ENCODE measurements around the gene ZNF428.
"Not testable (repeated sequence)": the region's sequence is repeated elsewhere in the genome, so short reads cannot be mapped to it uniquely, and the experiment has no call there.

ZNF428 gene

GRCh38 chr19:43649514-43649913 lies 30.1 kb upstream of the ZNF428 start:
- Mint-ChIP-seq H3K27me3 (peaks cover 36% of the 10 kb centered on the region), H3K4me1 (peaks cover 5% of the 10 kb centered on the region), H3K36me3 (no peaks in the 10 kb centered on the region), H3K4me3 (no peak overlapping the region), H3K27ac (no peak overlapping the region), H3K9me3 (no peaks in the 10 kb centered on the region)
- ATAC-seq = no peak

- peaks cover 5% of the 10 kb centered on the region for H3K4me1 Mint-ChIP-seq
- H3K27ac Mint-ChIP-seq = no peak overlapping the region
- no peak overlapping the region for H3K4me3 Mint-ChIP-seq
- H3K36me3 Mint-ChIP-seq = no peaks in the 10 kb centered on the region
- no peaks in the 10 kb centered on the region for H3K9me3 Mint-ChIP-seq
- H3K27me3 Mint-ChIP-seq = peaks cover 36% of the 10 kb centered on the region
- ATAC-seq = no peak
These were observed 29.2 kb upstream of the ZNF428 start for GRCh38 chr19:43648633-43649032.

- H3K9me3 Mint-ChIP-seq = no peaks in the 10 kb centered on the region
- no peak overlapping the region for H3K4me3 Mint-ChIP-seq
- no peak overlapping the region for H3K27ac Mint-ChIP-seq
- no peaks in the 10 kb centered on the region for H3K36me3 Mint-ChIP-seq
- H3K27me3 Mint-ChIP-seq = peaks cover 48% of the 10 kb centered on the region
- ATAC-seq = no peak
- peaks cover 2% of the 10 kb centered on the region for H3K4me1 Mint-ChIP-seq
These were observed 24.8 kb upstream of the ZNF428 start for GRCh38 chr19:43644181-43644580.

- Mint-ChIP-seq H3K9me3 (no peaks in the 10 kb centered on the region), H3K27me3 (peaks cover 48% of the 10 kb centered on the region), H3K27ac (no peak overlapping the region), H3K36me3 (no peaks in the 10 kb centered on the region), H3K4me1 (peaks cover 11% of the 10 kb centered on the region), H3K4me3 (no peak overlapping the region)
- no peak for ATAC-seq
These were observed 23.9 kb upstream of the ZNF428 start for GRCh38 chr19:43643326-43643725.

GRCh38 chr19:43642531-43642930 lies 23.1 kb upstream of the ZNF428 start:
- H3K9me3 Mint-ChIP-seq = no peaks in the 10 kb centered on the region
- ATAC-seq = no peak
- H3K27me3 Mint-ChIP-seq = peaks cover 48% of the 10 kb centered on the region
- peaks cover 15% of the 10 kb centered on the region for H3K4me1 Mint-ChIP-seq
- no peaks in the 10 kb centered on the region for H3K36me3 Mint-ChIP-seq
- no peak overlapping the region for H3K4me3 Mint-ChIP-seq
- no peak overlapping the region for H3K27ac Mint-ChIP-seq

- no peaks in the 10 kb centered on the region for H3K9me3 Mint-ChIP-seq
- peak overlapping the region; percentile 19 for H3K4me3 Mint-ChIP-seq
- peaks cover 15% of the 10 kb centered on the region for H3K4me1 Mint-ChIP-seq
- no peak for ATAC-seq
- H3K36me3 Mint-ChIP-seq = no peaks in the 10 kb centered on the region
- H3K27me3 Mint-ChIP-seq = peaks cover 51% of the 10 kb centered on the region
- no peak overlapping the region for H3K27ac Mint-ChIP-seq
These were observed 21.9 kb upstream of the ZNF428 start for GRCh38 chr19:43641333-43641732.

GRCh38 chr19:43640424-43640757 lies 21.0 kb upstream of the ZNF428 start:
- Mint-ChIP-seq H3K27ac (no peak overlapping the region), H3K36me3 (no peaks in the 10 kb centered on the region), H3K4me3 (peak overlapping the region; percentile 61), H3K9me3 (no peaks in the 10 kb centered on the region), H3K4me1 (peaks cover 17% of the 10 kb centered on the region), H3K27me3 (peaks cover 61% of the 10 kb centered on the region)
- no peak for ATAC-seq

GRCh38 chr19:43639519-43640423 lies 20.3 kb upstream of the ZNF428 start, which contains the start of gene CADM4:
Gene CADM4 (minus strand): TSS chr19:43639850. CDS start chr19:43639790, 60 bp downstream.
- peak within 1 kb of the TSS; percentile 77 for H3K4me3 Mint-ChIP-seq
- no peaks in the 10 kb centered on the region for H3K9me3 Mint-ChIP-seq
- peak; percentile 76 for ATAC-seq
- H3K4me1 Mint-ChIP-seq = peaks cover 23% of the 10 kb centered on the region
- peak within 1 kb of the TSS; percentile 23 for H3K27ac Mint-ChIP-seq
- H3K36me3 Mint-ChIP-seq = no peaks in the 10 kb centered on the region
- H3K27me3 Mint-ChIP-seq = peaks cover 67% of the 10 kb centered on the region

GRCh38 chr19:43638995-43639518 lies 19.6 kb upstream of the ZNF428 start:
- peak overlapping the region; percentile 23 for H3K27ac Mint-ChIP-seq

GRCh38 chr19:43638214-43638994 lies 19.0 kb upstream of the ZNF428 start:
- H3K27ac Mint-ChIP-seq = peak overlapping the region; percentile 23
- H3K9me3 Mint-ChIP-seq = no peaks in the 10 kb centered on the region
- peak overlapping the region; percentile 77 for H3K4me3 Mint-ChIP-seq
- H3K4me1 Mint-ChIP-seq = peaks cover 23% of the 10 kb centered on the region
- H3K27me3 Mint-ChIP-seq = peaks cover 75% of the 10 kb centered on the region
- H3K36me3 Mint-ChIP-seq = no peaks in the 10 kb centered on the region
- ATAC-seq = peak; percentile 64

More at GRCh38 chr19:43638995-43639518, 19.6 kb upstream of the ZNF428 start:
- no peaks in the 10 kb centered on the region for H3K9me3 Mint-ChIP-seq
- H3K4me3 Mint-ChIP-seq = peak overlapping the region; percentile 77
- peak; percentile 24 for ATAC-seq
- H3K27me3 Mint-ChIP-seq = peaks cover 70% of the 10 kb centered on the region
- H3K36me3 Mint-ChIP-seq = no peaks in the 10 kb centered on the region
- H3K4me1 Mint-ChIP-seq = peaks cover 23% of the 10 kb centered on the region

GRCh38 chr19:43636121-43636683 lies 16.8 kb upstream of the ZNF428 start:
- Mint-ChIP-seq H3K4me3 (no peak overlapping the region), H3K27me3 (peaks cover 81% of the 10 kb centered on the region), H3K27ac (no peak overlapping the region), H3K4me1 (peaks cover 23% of the 10 kb centered on the region), H3K36me3 (no peaks in the 10 kb centered on the region), H3K9me3 (no peaks in the 10 kb centered on the region)
- ATAC-seq = no peak

GRCh38 chr19:43635561-43635940 lies 16.1 kb upstream of the ZNF428 start:
- peaks cover 23% of the 10 kb centered on the region for H3K4me1 Mint-ChIP-seq
- not testable (repeated sequence) for H3K9me3 Mint-ChIP-seq, ATAC-seq, H3K4me3 Mint-ChIP-seq, H3K27ac Mint-ChIP-seq, H3K36me3 Mint-ChIP-seq
- peaks cover 75% of the 10 kb centered on the region for H3K27me3 Mint-ChIP-seq

GRCh38 chr19:43634872-43635560 lies 15.6 kb upstream of the ZNF428 start:
- Mint-ChIP-seq H3K27ac (no peak overlapping the region), H3K36me3 (no peaks in the 10 kb centered on the region), H3K4me3 (no peak overlapping the region), H3K9me3 (no peaks in the 10 kb centered on the region), H3K4me1 (peaks cover 23% of the 10 kb centered on the region), H3K27me3 (peaks cover 69% of the 10 kb centered on the region)
- ATAC-seq = no peak

GRCh38 chr19:43634506-43634871 lies 15.1 kb upstream of the ZNF428 start:
- Mint-ChIP-seq H3K36me3 (no peaks in the 10 kb centered on the region), H3K4me3 (no peak overlapping the region), H3K9me3 (no peaks in the 10 kb centered on the region), H3K27ac (no peak overlapping the region), H3K27me3 (peaks cover 69% of the 10 kb centered on the region), H3K4me1 (peaks cover 23% of the 10 kb centered on the region)
- ATAC-seq = no peak

GRCh38 chr19:43634068-43634467 lies 14.6 kb upstream of the ZNF428 start:
- H3K27me3 Mint-ChIP-seq = peaks cover 65% of the 10 kb centered on the region
- H3K36me3 Mint-ChIP-seq = no peaks in the 10 kb centered on the region
- H3K4me1 Mint-ChIP-seq = peaks cover 20% of the 10 kb centered on the region
- H3K9me3 Mint-ChIP-seq = no peaks in the 10 kb centered on the region
- no peak overlapping the region for H3K4me3 Mint-ChIP-seq
- no peak overlapping the region for H3K27ac Mint-ChIP-seq
- ATAC-seq = no peak
